Ascending aorta (tissue), 2 donors: ENCODE measurements around the gene CNTNAP5. TPM values are rescaled to one million over a fixed set of nuclear protein-coding genes. Genes with fewer than 3 reads are reported as not detected.

Experiments
- DNase-seq, 2 donors: peaks; one replicate each; pipeline ENCODE4 v3.0.0-alpha.2; 2019; ENCODE audit warnings: low spot score in 2 of 2
- H3K27ac ChIP-seq, 2 donors: fragments of 200-600 bp; sonication (generic); one replicate each; pipeline ENCODE4 v1.5.1; 2016 to 2017; ENCODE audit warnings: mild to moderate bottlenecking in 1 of 2
- H3K27me3 ChIP-seq: fragments of 200-600 bp; sonication (generic); one replicate; pipeline ENCODE4 v1.5.1; 2017
- H3K36me3 ChIP-seq, 2 donors: fragments of 200-600 bp; sonication (generic); one replicate each; pipeline ENCODE4 v1.5.1; 2016
- H3K4me1 ChIP-seq, 2 donors: fragments of 200-600 bp; sonication (generic); one replicate each; pipeline ENCODE4 v1.5.1; 2016 to 2017; ENCODE audit warnings: mild to moderate bottlenecking in 1 of 2
- H3K4me3 ChIP-seq, 2 donors: fragments of 200-600 bp; sonication (generic); one replicate each; pipeline ENCODE4 v1.5.1; 2016 to 2017; ENCODE audit warnings: mild to moderate bottlenecking in 1 of 2
- H3K9me3 ChIP-seq, 2 donors: fragments of 200-600 bp; sonication (generic); one replicate each; pipeline ENCODE4 v1.5.1; 2016
- intact Hi-C: fragments of 100-400 bp; cut with DNase I; formaldehyde crosslinking; loops from one replicate; pipeline ENCODE4 v1.15.1; 2023
- total RNA-seq: library from RNA; depleted of rRNA; stranded (reverse); fragments of >200 nt; gene quantifications from one replicate; pipeline ENCODE4 v1.1.0, GENCODE V29; 2016
- TF ChIP-seq, protein P1 (sequence below), 3 experiments: fragments of 200-600 bp in 2 of 3; fragments of 450-650 bp in 1 of 3; sonication (generic) in 2 of 3; IDR thresholded peaks; one replicate each; pipeline ENCODE4 v1.5.1; 2016 to 2019; ENCODE audit warnings: antibody characterized with exemption in 3 of 3, mild to moderate bottlenecking in 1 of 3, moderate library complexity in 1 of 3

Gene CNTNAP5
- total RNA-seq, 1 donor from 2014 or later = not detected

DNA sequence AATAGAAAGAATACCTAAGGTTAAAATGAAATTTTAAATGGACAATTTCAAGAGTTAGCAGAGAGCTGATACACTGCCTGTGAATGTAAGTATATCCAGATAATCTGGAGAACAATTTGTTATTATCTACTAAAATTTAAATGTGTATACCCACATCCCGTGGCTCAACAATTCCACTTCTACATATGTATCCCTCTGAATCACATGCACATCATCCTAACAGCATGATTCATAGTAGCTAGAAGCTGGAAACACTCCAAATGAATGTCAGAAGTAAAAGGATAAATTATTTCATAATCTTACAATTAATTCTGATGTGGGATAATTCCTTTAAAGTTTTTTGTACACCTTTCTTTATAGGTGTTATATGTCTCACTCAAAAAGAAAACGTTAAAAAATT lies 87.9 kb downstream of the CNTNAP5 start:
- H3K9me3 ChIP-seq = no peaks in the 10 kb centered on the region
- TF ChIP-seq, protein P1, sequence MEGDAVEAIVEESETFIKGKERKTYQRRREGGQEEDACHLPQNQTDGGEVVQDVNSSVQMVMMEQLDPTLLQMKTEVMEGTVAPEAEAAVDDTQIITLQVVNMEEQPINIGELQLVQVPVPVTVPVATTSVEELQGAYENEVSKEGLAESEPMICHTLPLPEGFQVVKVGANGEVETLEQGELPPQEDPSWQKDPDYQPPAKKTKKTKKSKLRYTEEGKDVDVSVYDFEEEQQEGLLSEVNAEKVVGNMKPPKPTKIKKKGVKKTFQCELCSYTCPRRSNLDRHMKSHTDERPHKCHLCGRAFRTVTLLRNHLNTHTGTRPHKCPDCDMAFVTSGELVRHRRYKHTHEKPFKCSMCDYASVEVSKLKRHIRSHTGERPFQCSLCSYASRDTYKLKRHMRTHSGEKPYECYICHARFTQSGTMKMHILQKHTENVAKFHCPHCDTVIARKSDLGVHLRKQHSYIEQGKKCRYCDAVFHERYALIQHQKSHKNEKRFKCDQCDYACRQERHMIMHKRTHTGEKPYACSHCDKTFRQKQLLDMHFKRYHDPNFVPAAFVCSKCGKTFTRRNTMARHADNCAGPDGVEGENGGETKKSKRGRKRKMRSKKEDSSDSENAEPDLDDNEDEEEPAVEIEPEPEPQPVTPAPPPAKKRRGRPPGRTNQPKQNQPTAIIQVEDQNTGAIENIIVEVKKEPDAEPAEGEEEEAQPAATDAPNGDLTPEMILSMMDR (IDR thresholded peaks at IDR 0.05) = no peak

DNA sequence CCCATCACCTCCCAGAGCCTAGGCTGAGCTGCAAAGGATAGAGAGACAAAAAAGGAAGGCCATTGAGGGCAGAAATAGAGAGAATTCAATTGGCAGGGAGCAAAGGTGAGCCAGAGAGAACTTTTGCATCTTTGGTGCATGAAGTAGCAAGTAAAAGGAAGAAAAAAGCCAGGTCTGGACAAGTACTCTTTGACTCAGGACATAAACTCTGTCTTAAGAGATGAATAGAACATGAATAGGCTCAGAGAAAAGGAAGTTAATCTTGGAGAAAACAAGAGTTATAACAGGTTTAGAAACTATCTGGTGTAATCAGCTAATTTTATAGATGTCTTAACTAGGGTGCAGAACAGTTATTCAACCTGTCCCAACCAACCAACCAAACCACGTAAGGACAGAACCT lies 95.2 kb downstream of the CNTNAP5 start:
- intact Hi-C loops = no loop called here
- no peak for DNase-seq
- TF ChIP-seq, protein P1 (IDR thresholded peaks at IDR 0.05) = no peak

More for the DNA sequence above, 87.9 kb downstream of the CNTNAP5 start:
- intact Hi-C loops = no loop called here
- no peaks in the 10 kb centered on the region for H3K4me1 ChIP-seq
- DNase-seq = no peak
- H3K4me3 ChIP-seq = no peak overlapping the region
- H3K27me3 ChIP-seq = no peaks in the 10 kb centered on the region
- no peaks in the 10 kb centered on the region for H3K36me3 ChIP-seq
- no peak overlapping the region for H3K27ac ChIP-seq

DNA sequence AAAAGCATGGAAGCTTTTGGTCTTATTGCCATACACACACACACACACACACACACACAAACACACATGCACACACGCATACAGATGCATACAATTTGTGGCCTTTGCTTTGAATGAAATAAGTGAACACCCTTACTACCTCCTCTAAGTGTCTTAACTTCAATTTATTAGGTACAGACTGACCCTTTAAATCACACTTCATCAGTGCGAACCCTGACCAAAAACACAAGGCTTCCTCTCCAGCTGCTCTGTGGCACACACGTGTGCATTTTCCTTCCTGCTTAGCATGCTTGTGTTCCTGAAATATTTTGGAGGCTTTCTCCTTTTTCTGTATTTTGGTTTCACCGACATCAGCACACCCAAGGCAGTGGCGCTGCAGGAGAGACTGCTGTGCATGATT lies 96.0 kb downstream of the CNTNAP5 start:
- Histone ChIP-seq H3K4me3 (no peak overlapping the region), H3K36me3 (no peaks in the 10 kb centered on the region), H3K9me3 (no peaks in the 10 kb centered on the region), H3K27me3 (no peaks in the 10 kb centered on the region), H3K4me1 (no peaks in the 10 kb centered on the region), H3K27ac (no peak overlapping the region)
- TF ChIP-seq, protein P1 (IDR thresholded peaks at IDR 0.05) = no peak
- intact Hi-C loops = no loop called here
- no peak for DNase-seq

More for the DNA sequence above, 95.2 kb downstream of the CNTNAP5 start:
- Histone ChIP-seq H3K4me1 (no peaks in the 10 kb centered on the region), H3K27me3 (no peaks in the 10 kb centered on the region), H3K36me3 (no peaks in the 10 kb centered on the region), H3K9me3 (no peaks in the 10 kb centered on the region), H3K4me3 (no peak overlapping the region), H3K27ac (no peak overlapping the region)

DNA sequence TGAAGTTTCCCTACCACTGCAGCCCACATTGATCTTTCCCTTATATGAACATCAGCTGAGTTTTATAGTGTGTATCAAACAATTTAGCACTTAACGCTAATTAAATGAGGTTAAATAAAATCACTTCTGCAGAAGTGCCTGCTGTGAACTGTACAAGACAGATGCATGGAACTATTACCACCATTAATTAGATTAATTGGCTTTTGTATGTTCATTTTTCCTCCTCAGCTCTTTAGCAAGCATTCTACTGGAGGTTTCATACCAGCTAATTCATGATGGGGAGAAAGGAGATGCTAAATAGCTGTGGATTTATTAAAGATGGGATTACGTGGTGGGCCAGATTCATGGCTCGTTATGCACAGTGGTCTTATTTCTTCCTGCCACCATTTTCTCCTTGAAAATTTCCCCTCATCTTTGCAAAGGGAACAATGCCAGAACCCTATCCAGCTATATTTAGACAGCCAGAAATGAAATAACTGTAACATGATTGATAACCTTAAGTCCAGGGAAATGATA lies 96.7 kb downstream of the CNTNAP5 start:
- H3K9me3 ChIP-seq = no peaks in the 10 kb centered on the region
- no peaks in the 10 kb centered on the region for H3K36me3 ChIP-seq
- H3K27ac ChIP-seq = no peak overlapping the region
- no peaks in the 10 kb centered on the region for H3K27me3 ChIP-seq
- no peak for DNase-seq
- TF ChIP-seq, protein P1 (IDR thresholded peaks at IDR 0.05) = no peak
- no peaks in the 10 kb centered on the region for H3K4me1 ChIP-seq
- no peak overlapping the region for H3K4me3 ChIP-seq
- intact Hi-C loops = no loop called here

DNA sequence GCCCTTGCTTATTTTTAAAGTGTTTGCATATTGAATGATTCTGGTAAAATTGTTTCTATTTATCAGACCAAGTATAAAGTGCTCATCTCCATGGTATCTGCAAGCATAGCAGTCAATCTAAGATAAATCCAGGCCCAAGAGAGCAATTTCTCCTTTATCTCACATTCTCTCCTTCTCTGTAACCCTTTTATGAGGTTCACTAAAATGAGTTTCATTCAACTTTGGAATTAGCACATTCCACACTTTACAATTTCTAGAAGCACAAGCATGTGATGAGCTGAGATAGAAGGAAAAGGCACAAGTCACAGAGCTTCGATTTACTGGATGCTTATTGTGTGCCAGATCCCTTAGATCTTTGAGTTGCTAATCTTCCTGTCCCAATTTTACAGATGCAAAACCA lies 97.3 kb downstream of the CNTNAP5 start:
- DNase-seq = no peak
- Histone ChIP-seq H3K27me3 (no peaks in the 10 kb centered on the region), H3K4me1 (no peaks in the 10 kb centered on the region), H3K36me3 (no peaks in the 10 kb centered on the region), H3K9me3 (no peaks in the 10 kb centered on the region), H3K27ac (no peak overlapping the region), H3K4me3 (no peak overlapping the region)
- intact Hi-C loops = no loop called here
- TF ChIP-seq, protein P1 (IDR thresholded peaks at IDR 0.05) = no peak

DNA sequence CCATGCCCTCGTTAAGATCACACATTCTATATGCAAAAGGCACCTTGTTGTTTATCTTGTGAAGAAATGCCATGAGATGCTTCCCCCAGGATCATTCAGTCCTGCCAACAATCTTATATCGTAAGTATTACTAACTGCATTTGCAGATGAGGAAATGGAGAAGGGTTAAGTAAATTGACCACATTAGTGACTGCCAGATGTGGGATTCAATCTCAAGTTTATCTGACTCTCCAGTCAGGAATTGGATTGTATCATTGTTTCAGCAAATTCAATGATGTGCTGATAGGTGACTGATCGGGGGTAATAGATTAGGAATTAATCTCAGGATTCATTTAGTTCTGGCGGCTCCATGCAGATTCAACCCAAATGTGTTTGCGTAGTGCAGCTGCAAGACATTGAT lies 106.2 kb downstream of the CNTNAP5 start:
- Histone ChIP-seq H3K36me3 (no peaks in the 10 kb centered on the region), H3K4me1 (no peaks in the 10 kb centered on the region), H3K4me3 (no peak overlapping the region), H3K27me3 (no peaks in the 10 kb centered on the region), H3K27ac (no peak overlapping the region), H3K9me3 (no peaks in the 10 kb centered on the region)
- intact Hi-C loops = no loop called here
- TF ChIP-seq, protein P1 (IDR thresholded peaks at IDR 0.05) = no peak
- DNase-seq = no peak
